HepG2 (cell line): ENCODE results near the gene PHLDB1. TPM values are rescaled to one million over a fixed set of nuclear protein-coding genes. Genes with fewer than 3 reads are reported as not detected.

Source experiments
- ATAC-seq: fragments of 200-7000 bp; cut with Tn5 transposase; 3 replicates; pipeline ENCODE4 v1.9.1; 2020; ENCODE audit warnings: mild to moderate bottlenecking, moderate library complexity
- BruUV-seq: library from RNA; stranded (reverse); fragments of 400-500 nt; replicated peaks from 2 replicates; lab custom pipeline; 2021; lab: Mats Ljungman, UMichigan
- CTCF ChIA-PET: fragments of 300-600 bp; formaldehyde crosslinking; extraction: SDS; loops from one replicate; lab custom pipeline; 2021; ENCODE audit warnings: low total read pairs, inconsistent platforms, low intra/inter-chr PET ratio; lab: Yijun Ruan, JAX
- POLR2A ChIA-PET: fragments of 350-600 bp; sonication (Branson Sonifier 250); formaldehyde crosslinking; loops from one replicate; lab custom pipeline; 2020; ENCODE audit warnings: antibody characterized with exemption, inconsistent platforms; lab: Yijun Ruan, JAX
- DNase-seq: peaks from one replicate; pipeline ENCODE4 v3.0.0-alpha.2; 2015; ENCODE audit warnings: low spot score
- FAIRE-seq: peaks from 3 replicates; lab custom pipeline; 2011; peaks lifted over from hg19 to GRCh38; lab: Jason Lieb, UNC
- H2AFZ ChIP-seq: one replicate; pipeline ENCODE4 v1.6.1; 2011; ENCODE audit warnings: low read length, inconsistent platforms
- H3K27ac ChIP-seq: fragments of 300-600 bp; 3 replicates; pipeline ENCODE4 v1.8.0; 2011; ENCODE audit warnings: mixed run types, mild to moderate bottlenecking, mixed read lengths, low read length, inconsistent platforms; ENCODE audit not compliant: insufficient read depth; ENCODE audit errors: extremely low read length
- H3K27me3 ChIP-seq, 2 experiments: fragments of 200-600 bp in 1 of 2; 2 replicates in 1 of 2; 3 replicates in 1 of 2; pipeline versions ENCODE4 v1.6.0 to v1.8.0; 2011; ENCODE audit warnings: low read length in 2 of 2, mild to moderate bottlenecking in 2 of 2, moderate library complexity in 2 of 2, inconsistent platforms in 1 of 2; ENCODE audit not compliant: insufficient read depth in 2 of 2, control insufficient read depth in 1 of 2
- H3K36me3 ChIP-seq, 2 experiments: fragments of 200-600 bp in 1 of 2; replicated peaks in 1 of 2; 2 replicates in 1 of 2; 3 replicates in 1 of 2; pipeline versions ENCODE4 v1.5.1 to v1.8.0; 2011; ENCODE audit warnings: low read length in 2 of 2, inconsistent platforms in 1 of 2; ENCODE audit not compliant: insufficient read depth in 2 of 2, control insufficient read depth in 1 of 2
- H3K4me1 ChIP-seq: 2 replicates; pipeline ENCODE4 v1.5.1; 2012; ENCODE audit warnings: low read length, inconsistent platforms; ENCODE audit not compliant: insufficient read depth
- H3K4me2 ChIP-seq: 2 replicates; pipeline ENCODE4 v1.6.0; 2011; ENCODE audit warnings: low read depth, low read length, inconsistent platforms
- H3K4me3 ChIP-seq, 3 experiments: fragments of 200-600 bp in 1 of 3; sonication (generic), shearing (Covaris generic) in 1 of 3; replicated peaks in 1 of 3; 2 replicates each; pipeline ENCODE4 v1.5.1; 2011 to 2016; ENCODE audit warnings: low read length in 3 of 3, inconsistent platforms in 2 of 3, low read depth in 2 of 3, mild to moderate bottlenecking in 2 of 3, control low read depth in 1 of 3, mixed read lengths in 1 of 3; ENCODE audit not compliant: insufficient read depth in 1 of 3
- H3K79me2 ChIP-seq: one replicate; pipeline ENCODE4 v1.6.1; 2011; ENCODE audit warnings: low read length, inconsistent platforms; ENCODE audit not compliant: insufficient read depth
- H3K9ac ChIP-seq: 2 replicates; pipeline ENCODE4 v1.6.0; 2011; ENCODE audit warnings: mild to moderate bottlenecking, low read depth, low read length, inconsistent platforms; ENCODE audit not compliant: insufficient read depth
- H3K9me3 ChIP-seq: 2 replicates; pipeline ENCODE4 v1.5.1; 2012; ENCODE audit warnings: mild to moderate bottlenecking, low read length
- H4K20me1 ChIP-seq: 2 replicates; pipeline ENCODE4 v1.6.0; 2011; ENCODE audit warnings: inconsistent platforms, mild to moderate bottlenecking, low read length, moderate library complexity; ENCODE audit not compliant: insufficient read depth
- ONECUT2 ChIP-seq: sonication (generic); formaldehyde crosslinking; IDR thresholded peaks from 2 replicates; pipeline ENCODE4 v1.4.0; 2020; ENCODE audit warnings: missing genetic modification reagents
- REL ChIP-seq: sonication (generic); formaldehyde crosslinking; conservative IDR thresholded peaks from 2 replicates; pipeline ENCODE4 v1.8.0; 2022; ENCODE audit warnings: mild to moderate bottlenecking, missing genetic modification reagents, moderate library complexity
- ZNF768 ChIP-seq: sonication (generic); formaldehyde crosslinking; IDR thresholded peaks from 2 replicates; pipeline ENCODE4 v1.4.0; 2020; ENCODE audit warnings: missing genetic modification reagents
- WGBS: methylation state at CpG from one replicate; pipeline ENCODE4 v1.1.6; 2017; ENCODE audit warnings: low lambda C conversion rate; 5-methylcytosine and 5-hydroxymethylcytosine counted together
- in situ Hi-C: cut with HindIII; loops from 2 replicates; pipeline ENCODE4 v1.10.0; 2017; ENCODE audit warnings: low pct_unique_long_range_greater_than_20kb; ENCODE audit not compliant: extremely low pct_ligation_motif_present
- intact Hi-C: fragments of 100-400 bp; cut with micrococcal nuclease; formaldehyde crosslinking; loops from one replicate; pipeline ENCODE4 v1.10.0; 2022; ENCODE audit not compliant: unreplicated experiment
- polyA plus RNA-seq, 8 experiments: library from polyadenylated mRNA; depleted of rRNA in 3 of 8; stranded (reverse) in 7 of 8; unstranded in 1 of 8; fragments of >200 nt; fragmentation: Illumina TruSeq in 4 of 8; extraction: Trizol in 4 of 8; gene quantifications; 2 replicates each; pipeline versions ENCODE4 v1.2.1 to v1.2.3, GENCODE V29; 2011 to 2016; ENCODE audit warnings: low read depth in 4 of 8, missing spikeins in 1 of 8, mixed read lengths in 1 of 8; ENCODE audit not compliant: insufficient read depth in 1 of 8
- total RNA-seq, 5 experiments: library from RNA; depleted of rRNA; stranded (reverse); fragments of >200 nt; fragmentation: Illumina TruSeq; extraction: Trizol; gene quantifications; 2 replicates each; pipeline ENCODE4 v1.2.3, GENCODE V29; 2016; ENCODE audit warnings: low read depth in 1 of 5
- TF ChIP-seq, protein P1 (sequence below): IDR thresholded peaks from 2 replicates; pipeline ENCODE4 v1.6.1; 2016

The PHLDB1 gene
- total and polyA plus RNA-seq, 2 of the 13 experiments (the other 11 are each of a cell fraction or from before 2014, with no cell fraction given): 13.8 to 14.2 TPM

DNA sequence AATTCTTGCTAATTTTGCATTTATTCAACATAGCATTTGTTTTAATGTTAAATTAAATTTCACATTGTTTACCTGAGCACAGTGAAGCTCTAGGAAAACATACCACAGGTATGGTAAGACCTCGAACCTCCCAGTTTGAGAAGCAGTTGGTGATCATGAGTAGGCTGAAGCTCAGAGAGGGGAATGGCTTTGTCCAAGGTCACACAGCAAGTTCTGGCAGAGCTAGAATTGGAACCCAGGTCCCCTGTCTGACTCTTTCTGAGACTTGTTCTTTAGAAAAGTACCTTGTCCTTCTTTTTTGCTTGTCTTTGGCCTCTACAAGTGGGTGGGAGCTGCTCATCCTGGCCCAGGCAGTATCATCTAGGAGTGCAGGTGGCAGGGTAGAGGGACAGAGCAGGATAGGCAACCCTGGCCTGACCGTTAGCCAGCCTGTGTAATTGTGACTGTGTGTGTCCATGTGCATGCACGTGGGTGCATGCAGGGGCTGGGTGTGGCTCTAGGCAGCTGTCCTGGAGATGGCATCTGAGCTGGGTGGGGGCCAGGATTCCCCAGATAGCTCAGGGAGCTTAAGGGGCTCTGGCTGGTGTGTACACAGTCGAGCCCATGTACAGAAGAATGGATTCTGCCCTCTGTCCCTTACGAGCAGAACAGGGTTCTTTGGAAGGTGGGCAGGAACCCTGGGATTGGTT, 21.6 kb downstream of the PHLDB1 start:
- 87% methylated on average over 5 of the region's 5 CpGs for WGBS
- CTCF ChIA-PET: no interaction called here
- POLR2A ChIA-PET: interaction anchor here (1.3 kb wide), 1 partner anchor 9 kb away, joined by 5 read pairs; no protein-coding TSS in a partner anchor
- H4K20me1 ChIP-seq: no peaks in the 10 kb centered on the region
- in situ Hi-C loops (no loop called here), intact Hi-C loops (no loop called here)
- no peaks in the 10 kb centered on the region for H3K9me3 ChIP-seq
- no peak overlapping the region for H3K4me3 ChIP-seq
- H3K9ac ChIP-seq: no peak overlapping the region
- no peaks in the 10 kb centered on the region for H3K27me3 ChIP-seq
- peaks cover 3% of the 10 kb centered on the region for H3K4me1 ChIP-seq
- ATAC-seq: no peak
- H3K79me2 ChIP-seq: no peaks in the 10 kb centered on the region
- FAIRE-seq: no peak
- TF ChIP-seq, protein P1, sequence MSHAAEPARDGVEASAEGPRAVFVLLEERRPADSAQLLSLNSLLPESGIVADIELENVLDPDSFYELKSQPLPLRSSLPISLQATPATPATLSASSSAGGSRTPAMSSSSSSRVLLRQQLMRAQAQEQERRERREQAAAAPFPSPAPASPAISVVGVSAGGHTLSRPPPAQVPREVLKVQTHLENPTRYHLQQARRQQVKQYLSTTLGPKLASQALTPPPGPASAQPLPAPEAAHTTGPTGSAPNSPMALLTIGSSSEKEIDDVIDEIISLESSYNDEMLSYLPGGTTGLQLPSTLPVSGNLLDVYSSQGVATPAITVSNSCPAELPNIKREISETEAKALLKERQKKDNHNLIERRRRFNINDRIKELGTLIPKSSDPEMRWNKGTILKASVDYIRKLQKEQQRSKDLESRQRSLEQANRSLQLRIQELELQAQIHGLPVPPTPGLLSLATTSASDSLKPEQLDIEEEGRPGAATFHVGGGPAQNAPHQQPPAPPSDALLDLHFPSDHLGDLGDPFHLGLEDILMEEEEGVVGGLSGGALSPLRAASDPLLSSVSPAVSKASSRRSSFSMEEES (CRISPR knock-in tag): no peak
- no peak for TF ChIP-seq ONECUT2 (CRISPR knock-in tag)
- TF ChIP-seq ZNF768 (CRISPR knock-in tag): peak; percentile 72
- no peak for TF ChIP-seq REL (CRISPR knock-in tag)
- TSS peak; percentile 24 for BruUV-seq
- no peak for DNase-seq
- no peak overlapping the region for H2AFZ ChIP-seq
- H3K4me2 ChIP-seq: no peak overlapping the region
- no peak overlapping the region for H3K27ac ChIP-seq
- H3K36me3 ChIP-seq: peaks cover 14 to 22% of the 10 kb centered on the region in 2 experiments; a peak in 4 of 5 replicates
